ENCODE measurements around the gene KIF3B. TPM values are rescaled to one million over a fixed set of nuclear protein-coding genes. Genes with fewer than 3 reads are reported as not detected.
"Not testable (repeated sequence)": the region's sequence is repeated elsewhere in the genome, so short reads cannot be mapped to it uniquely, and the experiment has no call there.

Gene KIF3B
- total and polyA plus RNA-seq, 2 donors (not counting 1 experiment from before 2014, with no cell fraction given) = 12.7 to 17.5 TPM

GRCh38 chr20:32380745-32381144 lies 103.3 kb downstream of the KIF3B start:
- Mint-ChIP-seq H3K27me3 (no peaks in the 10 kb centered on the region), H3K4me3 (no peak overlapping the region), H3K9me3 (ENCODE audit: insufficient read depth) (no peaks in the 10 kb centered on the region), H3K4me1 (peaks cover 11% of the 10 kb centered on the region), H3K27ac (no peak overlapping the region)
- Histone ChIP-seq H3K4me2 (replicated peaks; ENCODE audit: low read depth, low read length, poor library complexity, severe bottlenecking) (no peak overlapping the region), H3K36me3 (replicated peaks in 1 of 2; ENCODE audit: control extremely low read depth in 1 of 2, control insufficient read depth in 1 of 2, extremely low read depth in 1 of 2, insufficient read depth in 2 of 2, low read length in 1 of 2) (peaks cover 4 to 16% of the 10 kb centered on the region in 2 experiments), H3K4me1 (ENCODE audit: control insufficient read depth in 2 of 2, insufficient read depth in 2 of 2, low read length in 2 of 2) (no peaks in the 10 kb centered on the region), H3K9ac (ENCODE audit: low read length) (no peak overlapping the region), H3K9me3 (ENCODE audit: control extremely low read depth in 1 of 3, control insufficient read depth in 2 of 3, insufficient read depth in 1 of 3, low read length in 2 of 3) (no peaks in the 10 kb centered on the region), H3K27me3 (replicated peaks in 1 of 4; ENCODE audit: control extremely low read depth in 1 of 4, control insufficient read depth in 3 of 4, insufficient read depth in 4 of 4, low read length in 3 of 4) (no peaks in the 10 kb centered on the region), H4K20me1 (ENCODE audit: control insufficient read depth, insufficient read depth, low read length, poor library complexity, severe bottlenecking) (peaks cover 39% of the 10 kb centered on the region), H3K27ac (ENCODE audit: low read length in 2 of 2) (no peak overlapping the region), H3K4me3 (ENCODE audit: control extremely low read depth in 1 of 5, extremely low read depth in 1 of 5, insufficient read depth in 1 of 5, low read depth in 2 of 5, low read length in 4 of 5) (no peak overlapping the region), H2AFZ (ENCODE audit: insufficient read depth, low read depth, low read length, poor library complexity, severe bottlenecking) (no peak overlapping the region), H3K79me2 (ENCODE audit: control insufficient read depth, insufficient read depth, low read length) (peaks cover 84% of the 10 kb centered on the region)
- ChIA-PET CTCF (no interaction called here), POLR2A (no interaction called here)
- ATAC-seq (ENCODE audit: low read depth) (no peak), DNase-seq (no peak)
- WGBS (ENCODE audit: insufficient coverage) = 100% methylated on average over 2 of the region's 3 CpGs
- intact Hi-C loops (cut with micrococcal nuclease) = no loop called here
- no peak for TF ChIP-seq EZH2 (IDR thresholded peaks at IDR 0.05; ENCODE audit: borderline replicate concordance, insufficient read depth, low read depth, low read length, poor library complexity, severe bottlenecking)
- TF ChIP-seq CTCF (IDR thresholded peaks at IDR 0.05) = no peak

DNA sequence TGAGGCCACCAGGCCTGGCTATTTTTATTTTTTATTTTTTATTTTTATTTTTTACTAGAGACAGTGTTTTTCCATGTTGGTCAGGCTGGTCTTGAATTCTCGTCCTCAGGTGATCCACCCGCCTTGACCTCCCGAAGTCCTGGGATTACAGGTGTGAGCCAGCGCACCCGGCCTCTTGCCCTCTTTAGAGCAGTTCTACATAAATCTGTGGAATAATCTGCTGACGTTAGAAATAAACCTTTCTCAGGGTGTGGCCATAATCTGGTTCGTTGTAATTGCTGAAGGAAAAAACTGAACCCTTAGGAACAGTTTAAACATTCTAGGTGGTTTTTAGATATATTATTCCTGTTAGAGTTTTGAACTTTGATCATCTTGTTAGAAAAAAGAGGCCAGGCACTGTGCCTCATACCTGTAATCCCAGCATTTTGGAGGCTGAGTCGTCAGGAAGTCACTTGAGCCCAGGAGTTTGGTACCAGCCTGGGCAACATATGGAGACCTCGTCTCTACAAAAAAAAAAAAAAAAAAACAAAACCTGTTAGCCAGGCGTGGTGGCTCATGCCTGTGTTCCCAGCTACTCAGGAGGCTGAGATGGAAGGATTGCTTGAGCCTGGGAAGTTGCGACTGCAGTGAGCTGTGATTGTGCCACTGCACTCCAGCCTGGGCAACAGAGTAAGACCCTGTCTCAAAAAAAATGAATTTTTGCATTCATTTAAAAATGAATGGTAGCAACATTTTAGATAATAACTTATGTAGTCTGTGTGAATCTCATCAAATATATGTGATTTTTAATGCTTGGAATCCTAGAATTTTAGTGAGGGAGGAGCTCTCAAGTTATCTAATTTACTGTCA lies 104.9 kb downstream of the KIF3B start:
- Histone ChIP-seq H3K27ac (ENCODE audit: low read length in 2 of 2) (no peak overlapping the region), H3K9ac (ENCODE audit: low read length) (no peak overlapping the region), H2AFZ (ENCODE audit: insufficient read depth, low read depth, low read length, poor library complexity, severe bottlenecking) (no peak overlapping the region), H3K4me2 (replicated peaks; ENCODE audit: low read depth, low read length, poor library complexity, severe bottlenecking) (no peak overlapping the region), H3K9me3 (ENCODE audit: control extremely low read depth in 1 of 3, control insufficient read depth in 2 of 3, insufficient read depth in 1 of 3, low read length in 2 of 3) (no peaks in the 10 kb centered on the region), H3K36me3 (replicated peaks in 1 of 2; ENCODE audit: control extremely low read depth in 1 of 2, control insufficient read depth in 1 of 2, extremely low read depth in 1 of 2, insufficient read depth in 2 of 2, low read length in 1 of 2) (peaks cover 4 to 18% of the 10 kb centered on the region in 2 experiments), H4K20me1 (ENCODE audit: control insufficient read depth, insufficient read depth, low read length, poor library complexity, severe bottlenecking) (peaks cover 45% of the 10 kb centered on the region), H3K4me1 (ENCODE audit: control insufficient read depth in 2 of 2, insufficient read depth in 2 of 2, low read length in 2 of 2) (peaks cover 2 to 7% of the 10 kb centered on the region in 2 donors), H3K4me3 (ENCODE audit: control extremely low read depth in 1 of 5, extremely low read depth in 1 of 5, insufficient read depth in 1 of 5, low read depth in 2 of 5, low read length in 4 of 5) (no peak overlapping the region), H3K79me2 (ENCODE audit: control insufficient read depth, insufficient read depth, low read length) (peaks cover 89% of the 10 kb centered on the region), H3K27me3 (replicated peaks in 1 of 4; ENCODE audit: control extremely low read depth in 1 of 4, control insufficient read depth in 3 of 4, insufficient read depth in 4 of 4, low read length in 3 of 4) (no peaks in the 10 kb centered on the region)
- no peaks in the 10 kb centered on the region for H3K27me3 Mint-ChIP-seq
- peaks cover 21% of the 10 kb centered on the region for H3K4me1 Mint-ChIP-seq
- H3K9me3 Mint-ChIP-seq (ENCODE audit: insufficient read depth) = no peaks in the 10 kb centered on the region
- H3K4me3 Mint-ChIP-seq = no peak overlapping the region
- ChIA-PET POLR2A (interaction anchor here (0.6 kb wide), 1 partner anchor 40 kb away, joined by 4 read pairs; no protein-coding TSS in a partner anchor), CTCF (no interaction called here)
- TF ChIP-seq EZH2 (IDR thresholded peaks at IDR 0.05; ENCODE audit: borderline replicate concordance, insufficient read depth, low read depth, low read length, poor library complexity, severe bottlenecking) (no peak), CTCF (IDR thresholded peaks at IDR 0.05) (no peak)
- ATAC-seq (ENCODE audit: low read depth) (no peak), DNase-seq (no peak)
- 93% methylated on average over 2 of the region's 11 CpGs for WGBS (ENCODE audit: insufficient coverage)
- H3K27ac Mint-ChIP-seq = no peak overlapping the region
- intact Hi-C loops (cut with micrococcal nuclease) = no loop called here

DNA sequence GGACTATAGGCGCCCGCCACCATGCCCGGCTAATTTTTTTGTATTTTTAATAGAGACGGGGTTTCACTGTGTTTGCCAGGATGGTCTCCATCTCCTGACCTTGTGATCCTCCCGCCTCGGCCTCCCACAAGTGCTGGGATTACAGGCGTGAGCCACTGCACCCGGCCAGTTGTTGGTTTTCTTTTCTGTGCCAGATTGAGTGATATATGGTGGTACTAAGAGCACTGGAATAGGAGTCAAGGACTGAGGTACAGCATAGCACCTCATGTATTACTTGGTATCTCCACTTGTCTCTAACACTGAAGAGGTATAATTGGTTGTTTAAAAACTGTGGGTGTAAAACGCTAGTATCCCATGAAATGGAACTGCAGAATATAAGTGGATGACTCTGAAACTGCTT lies 106.0 kb downstream of the KIF3B start:
- H3K9ac ChIP-seq (ENCODE audit: low read length) = not testable (repeated sequence)
- CTCF ChIA-PET = interaction anchor here (0.7 kb wide), 1 partner anchor 15 kb away, joined by 4 read pairs; no protein-coding TSS in a partner anchor

More for the DNA sequence above, 106.0 kb downstream of the KIF3B start:
- intact Hi-C loops (cut with micrococcal nuclease); POLR2A ChIA-PET; H3K9me3 ChIP-seq (ENCODE audit: control extremely low read depth in 1 of 3, control insufficient read depth in 2 of 3, insufficient read depth in 1 of 3, low read length in 2 of 3); H3K27ac ChIP-seq (ENCODE audit: low read length in 2 of 2); H3K27me3 Mint-ChIP-seq; H3K27ac Mint-ChIP-seq; DNase-seq; H3K9me3 Mint-ChIP-seq (ENCODE audit: insufficient read depth); H3K4me1 ChIP-seq (ENCODE audit: control insufficient read depth in 2 of 2, insufficient read depth in 2 of 2, low read length in 2 of 2); H3K4me2 ChIP-seq (replicated peaks; ENCODE audit: low read depth, low read length, poor library complexity, severe bottlenecking); H3K4me3 Mint-ChIP-seq; H2AFZ ChIP-seq (ENCODE audit: insufficient read depth, low read depth, low read length, poor library complexity, severe bottlenecking); H3K27me3 ChIP-seq (replicated peaks in 1 of 4; ENCODE audit: control extremely low read depth in 1 of 4, control insufficient read depth in 3 of 4, insufficient read depth in 4 of 4, low read length in 3 of 4); H3K4me3 ChIP-seq (ENCODE audit: control extremely low read depth in 1 of 5, extremely low read depth in 1 of 5, insufficient read depth in 1 of 5, low read depth in 2 of 5, low read length in 4 of 5); ATAC-seq (ENCODE audit: low read depth): not testable (repeated sequence)
- H3K79me2 ChIP-seq (ENCODE audit: control insufficient read depth, insufficient read depth, low read length) = peaks cover 89% of the 10 kb centered on the region
- peaks cover 27% of the 10 kb centered on the region for H3K4me1 Mint-ChIP-seq
- peaks cover 4 to 16% of the 10 kb centered on the region in 2 experiments for H3K36me3 ChIP-seq (replicated peaks in 1 of 2; ENCODE audit: control extremely low read depth in 1 of 2, control insufficient read depth in 1 of 2, extremely low read depth in 1 of 2, insufficient read depth in 2 of 2, low read length in 1 of 2)
- WGBS (ENCODE audit: insufficient coverage) = 96% methylated on average over 5 of the region's 9 CpGs
- peaks cover 40% of the 10 kb centered on the region for H4K20me1 ChIP-seq (ENCODE audit: control insufficient read depth, insufficient read depth, low read length, poor library complexity, severe bottlenecking)

All from B cell (primary cell).